A549 (cell line): ENCODE data around the gene ADSS1. TPM values are rescaled to one million over a fixed set of nuclear protein-coding genes. Genes with fewer than 3 reads are reported as not detected.

Experiments used
- ATAC-seq, 2 experiments: fragments of 200-7000 bp in 1 of 2; fragments of >200 bp in 1 of 2; cut with Nextera tagmentation in 1 of 2; cut with Tn5 transposase in 1 of 2; 3 replicates each; pipeline versions ENCODE4 v1.8.0 to v1.9.1; 2018 to 2020; ENCODE audit warnings: mild to moderate bottlenecking in 1 of 2, moderate library complexity in 1 of 2
- CTCF ChIA-PET: fragments of 300-600 bp; sonication (Branson Sonifier 250); formaldehyde crosslinking; extraction: SDS; loops from one replicate; lab custom pipeline; 2021; ENCODE audit warnings: antibody characterized with exemption, inconsistent platforms; lab: Yijun Ruan, JAX
- POLR2A ChIA-PET: fragments of 350-600 bp; formaldehyde crosslinking; extraction: SDS; loops from one replicate; lab custom pipeline; 2021; ENCODE audit warnings: antibody characterized with exemption, inconsistent platforms; lab: Yijun Ruan, JAX
- DNase-seq, 2 experiments: peaks; one replicate each; pipeline versions ENCODE4 v3.0.0 to v3.0.0-alpha.2; 2011 to 2016; ENCODE audit warnings: low read depth in 1 of 2, low spot score in 1 of 2
- FAIRE-seq: peaks from 2 replicates; lab custom pipeline; 2011; peaks lifted over from hg19 to GRCh38; lab: Jason Lieb, UNC
- H3K27ac ChIP-seq, 2 experiments: fragments of >200 bp; sonication (Bioruptor Twin); formaldehyde crosslinking; 3 replicates each; pipeline ENCODE4 v1.5.1; 2016 to 2017
- H3K4me1 ChIP-seq: fragments of >200 bp; sonication (Bioruptor Twin); formaldehyde crosslinking; 3 replicates; pipeline ENCODE4 v1.6.1; 2016
- H3K4me2 ChIP-seq: fragments of >200 bp; sonication (Bioruptor Twin); formaldehyde crosslinking; 3 replicates; pipeline ENCODE4 v1.6.1; 2016
- H3K4me3 ChIP-seq: fragments of >200 bp; sonication (Bioruptor Twin); formaldehyde crosslinking; 3 replicates; pipeline ENCODE4 v1.5.1; 2016
- H3K9me3 ChIP-seq: fragments of >200 bp; sonication (Bioruptor Twin); formaldehyde crosslinking; 3 replicates; pipeline ENCODE4 v1.6.1; 2016
- CBX2 ChIP-seq: fragments of 200-600 bp; sonication (generic); IDR thresholded peaks from 2 replicates; pipeline ENCODE4 v1.6.1; 2016; ENCODE audit warnings: low read depth, mild to moderate bottlenecking, borderline replicate concordance
- CTCF ChIP-seq: fragments of >200 bp; sonication (Bioruptor Twin); formaldehyde crosslinking; IDR thresholded peaks from 3 replicates; pipeline ENCODE4 v1.5.1; 2016
- ESRRA ChIP-seq: fragments of 150-350 bp; IDR thresholded peaks from 2 replicates; pipeline ENCODE4 v1.6.1; 2014; ENCODE audit warnings: mild to moderate bottlenecking, low read length, borderline replicate concordance
- FOSB ChIP-seq: fragments of 250-450 bp; sonication (Bioruptor Pico); IDR thresholded peaks from 2 replicates; pipeline ENCODE4 v1.5.0; 2020; ENCODE audit warnings: mild to moderate bottlenecking, moderate library complexity
- FOSL2 ChIP-seq, 2 experiments: fragments of 450-650 bp in 1 of 2; fragments of >200 bp in 1 of 2; sonication (Bioruptor Twin) in 1 of 2; formaldehyde crosslinking; IDR thresholded peaks; 2 replicates each; pipeline versions ENCODE4 v1.5.0 to v1.6.1; 2016 to 2020; ENCODE audit warnings: mild to moderate bottlenecking in 1 of 2, moderate library complexity in 1 of 2
- GATA3 ChIP-seq: IDR thresholded peaks from 2 replicates; pipeline ENCODE4 v1.6.1; 2012; ENCODE audit warnings: borderline replicate concordance
- HEYL ChIP-seq: fragments of 250-450 bp; sonication (Bioruptor Pico); IDR thresholded peaks from 2 replicates; pipeline ENCODE4 v1.8.0; 2021; ENCODE audit warnings: mild to moderate bottlenecking, moderate library complexity
- HMGXB4 ChIP-seq: fragments of 250-450 bp; sonication (Bioruptor Pico); IDR thresholded peaks from 2 replicates; pipeline ENCODE4 v1.5.0; 2021; ENCODE audit warnings: mild to moderate bottlenecking, moderate library complexity, borderline replicate concordance
- HOXB5 ChIP-seq: fragments of 250-450 bp; sonication (Bioruptor Pico); IDR thresholded peaks from 2 replicates; pipeline ENCODE4 v1.5.0; 2020; ENCODE audit warnings: mild to moderate bottlenecking, moderate library complexity
- JUN ChIP-seq, 2 experiments: fragments of >200 bp; sonication (Bioruptor Twin); formaldehyde crosslinking; IDR thresholded peaks; 2 replicates in 1 of 2; 3 replicates in 1 of 2; pipeline ENCODE4 v1.6.1; 2016 to 2017
- NFE2L2 ChIP-seq: fragments of 150-350 bp; conservative IDR thresholded peaks from 2 replicates; pipeline ENCODE4 v1.6.1; 2014; ENCODE audit warnings: low read length
- NPAS2 ChIP-seq: fragments of 250-450 bp; sonication (Bioruptor Pico); IDR thresholded peaks from 2 replicates; pipeline ENCODE4 v1.8.0; 2022; ENCODE audit warnings: mild to moderate bottlenecking, moderate library complexity, borderline replicate concordance
- POLR2AphosphoS2 ChIP-seq: conservative IDR thresholded peaks from 2 replicates; pipeline ENCODE4 v1.6.1; 2012; ENCODE audit warnings: low read length, improper control_type of control experiment, inconsistent platforms
- RAD21 ChIP-seq, 2 experiments: fragments of >200 bp in 1 of 2; sonication (Bioruptor Twin) in 1 of 2; formaldehyde crosslinking in 1 of 2; IDR thresholded peaks in 1 of 2; conservative IDR thresholded peaks in 1 of 2; 2 replicates in 1 of 2; 3 replicates in 1 of 2; pipeline ENCODE4 v1.6.1; 2012 to 2018; ENCODE audit warnings: inconsistent platforms in 1 of 2
- WGBS: methylation state at CpG from one replicate; pipeline ENCODE4 v1.1.6; 2017; ENCODE audit errors: missing lambda C conversion rate; 5-methylcytosine and 5-hydroxymethylcytosine counted together
- polyA plus RNA-seq, 4 experiments: library from polyadenylated mRNA; depleted of rRNA in 3 of 4; stranded (reverse); fragments of >200 nt; fragmentation: RNase III in 1 of 4; extraction: RNeasy Plus Mini Kit Qiagen cat#74134 plus additional on column Dnase treatment in 1 of 4; gene quantifications; 2 replicates in 3 of 4; 3 replicates in 1 of 4; pipeline ENCODE4 v1.2.3, GENCODE V29; 2011 to 2017
- TF ChIP-seq, protein P1 (sequence below): IDR thresholded peaks from 2 replicates; pipeline ENCODE4 v1.6.1; 2012
- TF ChIP-seq, protein P2 (sequence below): fragments of 200-600 bp; sonication (generic); IDR thresholded peaks from 2 replicates; pipeline ENCODE4 v1.6.1; 2016; ENCODE audit warnings: antibody characterized with exemption, mild to moderate bottlenecking, moderate library complexity

ADSS1 gene
- polyA plus RNA-seq, 2 of the 4 experiments (the other 2 are of a cell fraction), result 6.2 to 10.1 TPM

DNA sequence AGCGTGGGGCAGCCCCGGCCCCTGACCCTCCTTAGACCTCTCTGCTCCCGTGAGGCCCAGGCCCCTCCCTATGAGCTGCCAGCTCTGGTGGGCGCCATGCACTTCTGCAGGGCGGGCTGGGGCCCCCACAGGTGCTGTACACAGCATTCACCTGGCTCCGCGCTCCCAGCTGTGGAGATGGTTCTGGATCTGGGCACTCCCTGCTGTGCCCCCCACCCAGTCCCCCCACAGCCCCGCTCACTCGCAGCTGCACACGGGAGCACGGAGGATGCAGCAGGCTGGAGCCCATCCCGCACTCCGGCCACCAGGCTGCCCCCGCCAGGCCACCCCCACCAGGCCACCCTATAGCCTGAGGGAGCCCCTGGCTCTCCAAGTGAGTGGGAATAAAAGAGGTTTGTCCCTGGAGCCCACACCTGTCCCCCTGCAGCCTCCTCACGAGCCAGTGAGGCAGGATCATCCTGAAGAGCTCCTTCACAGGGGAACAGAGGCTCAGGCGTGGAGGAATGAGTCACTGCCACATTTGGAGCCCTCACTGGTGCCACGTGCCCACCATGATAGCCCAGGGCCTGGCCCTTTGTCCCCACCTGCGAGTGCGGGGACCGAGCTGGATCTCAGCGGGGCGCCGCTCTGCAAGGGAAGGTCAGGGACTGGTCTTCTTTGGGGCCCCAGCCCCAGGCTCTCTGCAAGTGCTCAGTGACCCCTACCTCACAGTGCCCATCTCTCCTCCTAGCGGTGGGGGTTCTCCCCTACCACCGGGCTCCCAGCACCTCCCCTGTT, 1.9 kb downstream of the ADSS1 start:
- 72% methylated on average over 16 of the region's 25 CpGs for WGBS
- Histone ChIP-seq H3K27ac (peak overlapping the region; percentile 82 to 92; a peak in 5 of 6 replicates), H3K4me2 (peak overlapping the region; percentile 94), H3K4me3 (no peak overlapping the region), H3K4me1 (peaks cover 46% of the 10 kb centered on the region), H3K9me3 (no peaks in the 10 kb centered on the region)
- CTCF ChIA-PET, result interaction anchor here (0.5 to 6.2 kb wide), 15 partner anchors 10 to 905 kb away, joined by 3 to 65 read pairs (median 5); no protein-coding TSS in a partner anchor
- no peak for TF ChIP-seq FOSL2 (IDR thresholded peaks at IDR 0.05)
- 0 out of 2 replicates have a peak, but pooled peaks have one; percentile 29 for TF ChIP-seq FOSL2 (CRISPR knock-in tag; IDR thresholded peaks at IDR 0.05)
- TF ChIP-seq RAD21 (conservative IDR thresholded peaks at IDR 0.05 in 1 of 2, IDR thresholded peaks at IDR 0.05 in 1 of 2), result 0 out of 5 replicates have a peak, but pooled peaks of 1 of the 2 experiments have one; percentile 8
- no peak for TF ChIP-seq GATA3
- TF ChIP-seq, protein P1, sequence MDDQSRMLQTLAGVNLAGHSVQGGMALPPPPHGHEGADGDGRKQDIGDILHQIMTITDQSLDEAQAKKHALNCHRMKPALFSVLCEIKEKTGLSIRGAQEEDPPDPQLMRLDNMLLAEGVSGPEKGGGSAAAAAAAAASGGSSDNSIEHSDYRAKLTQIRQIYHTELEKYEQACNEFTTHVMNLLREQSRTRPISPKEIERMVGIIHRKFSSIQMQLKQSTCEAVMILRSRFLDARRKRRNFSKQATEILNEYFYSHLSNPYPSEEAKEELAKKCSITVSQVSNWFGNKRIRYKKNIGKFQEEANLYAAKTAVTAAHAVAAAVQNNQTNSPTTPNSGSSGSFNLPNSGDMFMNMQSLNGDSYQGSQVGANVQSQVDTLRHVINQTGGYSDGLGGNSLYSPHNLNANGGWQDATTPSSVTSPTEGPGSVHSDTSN, result 0 out of 2 replicates have a peak, but pooled peaks have one; percentile 30
- FAIRE-seq (no peak), ATAC-seq (peak in 1 of 2 experiments; percentile 0; a peak in 2 of 6 replicates), DNase-seq (no peak)
- POLR2A ChIA-PET, result interaction anchor here (1.5 kb wide), 1 partner anchor 27 kb away, joined by 5 read pairs; the partner anchor contains the start of gene SIVA1

- Histone ChIP-seq H3K9me3 (no peaks in the 10 kb centered on the region), H3K27ac (0 out of 6 replicates have a peak overlapping the region, but pooled peaks of 1 of the 2 experiments have one; percentile 13), H3K4me2 (no peak overlapping the region), H3K4me1 (peaks cover 50% of the 10 kb centered on the region), H3K4me3 (no peak overlapping the region)
- TF ChIP-seq CBX2, result no peak
- no peak for TF ChIP-seq ESRRA
- 0 out of 5 replicates have a peak, but pooled peaks of 1 of the 2 experiments have one; percentile 8 for TF ChIP-seq RAD21 (conservative IDR thresholded peaks at IDR 0.05 in 1 of 2, IDR thresholded peaks at IDR 0.05 in 1 of 2)
- no peak for TF ChIP-seq JUN (IDR thresholded peaks at IDR 0.05)
- TF ChIP-seq CTCF, result no peak
- no peak for TF ChIP-seq HMGXB4 (CRISPR knock-in tag)
- no peak for TF ChIP-seq FOSB (CRISPR knock-in tag)
- ChIA-PET POLR2A (no interaction called here), CTCF (interaction anchor here (1.3 to 6.2 kb wide), 6 partner anchors 10 to 100 kb away, joined by 4 to 65 read pairs (median 5); no protein-coding TSS in a partner anchor)
- DNase-seq (peak; percentile 26 to 44), FAIRE-seq (no peak), ATAC-seq (peak; percentile 6 to 19; a peak in 3 of 6 replicates)
- WGBS, result 67% methylated on average over 21 of the region's 21 CpGs
Measured at GRCh38 chr14:104726600-104727451, 2.8 kb downstream of the ADSS1 start.

DNA sequence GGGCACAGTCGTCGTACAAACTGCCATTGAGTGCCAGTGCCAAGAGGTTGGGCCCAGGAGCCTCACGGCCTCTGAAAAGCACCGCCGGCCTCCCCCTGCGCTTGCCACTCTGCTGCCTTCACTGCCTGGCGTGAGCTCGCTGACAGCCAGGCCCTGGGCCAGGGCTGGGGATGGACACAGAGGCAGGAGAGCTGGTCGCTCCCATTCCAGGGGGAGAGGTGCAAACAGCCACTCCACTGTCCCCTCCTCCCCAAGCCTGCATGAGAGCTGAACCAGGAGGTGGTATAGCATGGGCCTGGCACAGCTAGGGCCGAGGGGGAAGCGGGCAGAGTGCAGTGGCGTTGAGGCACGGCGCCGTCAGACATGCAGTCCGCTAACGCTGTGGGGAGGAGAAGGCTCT, 4.6 kb downstream of the ADSS1 start:
- POLR2A ChIA-PET, result no interaction called here
- Histone ChIP-seq H3K9me3 (no peaks in the 10 kb centered on the region), H3K27ac (no peak overlapping the region), H3K4me3 (no peak overlapping the region), H3K4me2 (no peak overlapping the region), H3K4me1 (peaks cover 52% of the 10 kb centered on the region)
- FAIRE-seq (no peak), ATAC-seq (no peak), DNase-seq (no peak)
- 92% methylated on average over 17 of the region's 17 CpGs for WGBS
- CTCF ChIA-PET, result interaction anchor here (1.1 to 1.8 kb wide), 3 partner anchors 20 to 286 kb away, joined by 3 to 4 read pairs (median 4); partner anchors contain the start of gene SIVA1
- no peak for TF ChIP-seq HMGXB4 (CRISPR knock-in tag)
- TF ChIP-seq, protein P2, sequence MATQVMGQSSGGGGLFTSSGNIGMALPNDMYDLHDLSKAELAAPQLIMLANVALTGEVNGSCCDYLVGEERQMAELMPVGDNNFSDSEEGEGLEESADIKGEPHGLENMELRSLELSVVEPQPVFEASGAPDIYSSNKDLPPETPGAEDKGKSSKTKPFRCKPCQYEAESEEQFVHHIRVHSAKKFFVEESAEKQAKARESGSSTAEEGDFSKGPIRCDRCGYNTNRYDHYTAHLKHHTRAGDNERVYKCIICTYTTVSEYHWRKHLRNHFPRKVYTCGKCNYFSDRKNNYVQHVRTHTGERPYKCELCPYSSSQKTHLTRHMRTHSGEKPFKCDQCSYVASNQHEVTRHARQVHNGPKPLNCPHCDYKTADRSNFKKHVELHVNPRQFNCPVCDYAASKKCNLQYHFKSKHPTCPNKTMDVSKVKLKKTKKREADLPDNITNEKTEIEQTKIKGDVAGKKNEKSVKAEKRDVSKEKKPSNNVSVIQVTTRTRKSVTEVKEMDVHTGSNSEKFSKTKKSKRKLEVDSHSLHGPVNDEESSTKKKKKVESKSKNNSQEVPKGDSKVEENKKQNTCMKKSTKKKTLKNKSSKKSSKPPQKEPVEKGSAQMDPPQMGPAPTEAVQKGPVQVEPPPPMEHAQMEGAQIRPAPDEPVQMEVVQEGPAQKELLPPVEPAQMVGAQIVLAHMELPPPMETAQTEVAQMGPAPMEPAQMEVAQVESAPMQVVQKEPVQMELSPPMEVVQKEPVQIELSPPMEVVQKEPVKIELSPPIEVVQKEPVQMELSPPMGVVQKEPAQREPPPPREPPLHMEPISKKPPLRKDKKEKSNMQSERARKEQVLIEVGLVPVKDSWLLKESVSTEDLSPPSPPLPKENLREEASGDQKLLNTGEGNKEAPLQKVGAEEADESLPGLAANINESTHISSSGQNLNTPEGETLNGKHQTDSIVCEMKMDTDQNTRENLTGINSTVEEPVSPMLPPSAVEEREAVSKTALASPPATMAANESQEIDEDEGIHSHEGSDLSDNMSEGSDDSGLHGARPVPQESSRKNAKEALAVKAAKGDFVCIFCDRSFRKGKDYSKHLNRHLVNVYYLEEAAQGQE, result no peak
- no peak for TF ChIP-seq HEYL (CRISPR knock-in tag)
- TF ChIP-seq NPAS2, result no peak
- TF ChIP-seq POLR2AphosphoS2, result no peak
- TF ChIP-seq ESRRA, result no peak
- no peak for TF ChIP-seq NFE2L2
- no peak for TF ChIP-seq HOXB5 (CRISPR knock-in tag)
